GOT3 (cell line): ENCODE results near the gene ARHGDIB.

Experiments used
- DNase-seq: peaks from one replicate; lab custom pipeline; 2025; ENCODE audit warnings: mixed read lengths; lab: John Stamatoyannopoulos, UW

The ARHGDIB gene

DNA sequence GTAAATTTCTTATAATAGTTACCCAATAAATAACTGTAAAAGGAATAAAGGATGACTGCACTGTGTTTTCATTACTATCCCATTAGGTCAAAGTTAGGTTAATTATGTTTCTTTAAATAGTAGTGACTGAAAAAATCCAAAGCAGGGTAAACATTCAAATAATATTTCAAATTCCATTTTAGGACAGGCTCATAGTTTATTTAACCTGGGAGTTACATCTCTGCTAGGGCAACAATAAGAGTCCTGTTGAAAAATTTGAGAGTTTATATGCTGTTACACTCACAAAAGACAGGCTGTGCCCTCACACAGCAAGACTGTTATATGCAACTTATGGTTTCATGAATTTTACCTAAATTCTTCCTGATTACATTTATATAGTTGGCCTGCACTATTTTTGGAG is 31.1 kb downstream of the ARHGDIB start:
- no peak for DNase-seq

GRCh38 chr12:14928931-14929330 is 32.5 kb downstream of the ARHGDIB start:
- DNase-seq, result no peak

DNA sequence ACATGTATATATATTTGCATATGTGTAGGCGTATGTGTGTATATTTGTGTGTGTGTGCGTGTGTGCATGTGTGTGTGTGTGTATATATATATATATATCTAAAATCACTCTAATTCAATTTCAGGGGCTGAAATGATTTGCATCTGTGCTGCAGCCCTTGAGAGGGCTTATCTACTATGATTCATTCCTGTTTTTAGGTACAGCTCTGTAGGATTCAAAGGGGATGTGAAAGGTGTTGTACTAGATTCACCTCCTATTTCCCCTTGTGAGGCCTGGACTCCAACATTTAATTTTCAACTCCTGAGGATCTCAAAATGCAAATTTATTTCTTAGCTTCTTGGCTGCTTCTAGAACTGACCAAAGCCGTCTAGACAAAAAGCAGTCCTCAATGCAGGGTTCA is 34.1 kb downstream of the ARHGDIB start:
- no peak for DNase-seq

GRCh38 chr12:14924541-14924940 is 36.9 kb downstream of the ARHGDIB start:
- DNase-seq, result no peak

GRCh38 chr12:14923944-14924343 is 37.5 kb downstream of the ARHGDIB start:
- DNase-seq, result no peak

- no peak for DNase-seq
These were observed 40.2 kb downstream of the ARHGDIB start for GRCh38 chr12:14921218-14921617.

GRCh38 chr12:14920475-14921126 is 40.8 kb downstream of the ARHGDIB start:
- no peak for DNase-seq

DNA sequence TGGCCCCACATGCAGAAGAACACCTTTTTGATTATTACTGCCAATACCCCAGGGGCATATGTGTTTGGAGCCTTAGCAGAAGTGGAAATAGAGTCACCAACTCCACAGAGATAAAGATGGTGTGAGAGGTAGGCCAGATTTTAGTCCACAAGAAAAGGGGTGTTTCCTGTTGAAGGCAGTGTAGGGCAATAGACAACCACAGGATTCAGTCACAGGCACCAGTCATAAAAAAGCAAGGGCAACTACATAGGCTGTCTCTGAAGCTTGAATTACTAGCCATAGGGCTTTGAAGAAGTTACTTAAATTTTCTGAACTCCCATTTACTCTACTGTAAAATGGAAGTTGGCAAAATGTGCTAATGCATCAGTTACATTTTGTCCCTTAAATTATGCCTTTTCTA is 41.9 kb downstream of the ARHGDIB start:
- no peak for DNase-seq

- DNase-seq, result no peak
These were observed 45.7 kb downstream of the ARHGDIB start for GRCh38 chr12:14915736-14916135.

DNA sequence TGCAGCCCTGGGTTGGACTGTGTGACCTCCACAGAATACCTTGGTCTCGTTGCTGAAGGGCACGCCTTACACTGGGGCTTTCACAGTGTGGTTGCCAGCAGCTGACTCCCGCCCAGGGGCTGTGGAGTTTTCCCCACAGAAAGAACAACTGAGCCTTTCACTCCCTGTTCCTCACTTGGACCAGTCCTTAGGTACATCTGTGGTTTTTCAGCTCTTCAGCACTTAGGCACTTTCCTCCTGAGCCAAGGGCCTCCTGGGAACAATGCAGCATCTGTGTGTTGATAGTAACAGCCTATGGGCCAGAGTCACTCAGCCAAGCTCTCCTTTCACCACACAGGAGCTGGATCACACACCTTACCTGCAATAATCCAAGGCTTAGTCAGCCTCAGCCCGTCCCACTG is 48.0 kb downstream of the ARHGDIB start:
- DNase-seq, result no peak

- DNase-seq, result no peak
These were observed 50.3 kb downstream of the ARHGDIB start for GRCh38 chr12:14911131-14911530.

DNA sequence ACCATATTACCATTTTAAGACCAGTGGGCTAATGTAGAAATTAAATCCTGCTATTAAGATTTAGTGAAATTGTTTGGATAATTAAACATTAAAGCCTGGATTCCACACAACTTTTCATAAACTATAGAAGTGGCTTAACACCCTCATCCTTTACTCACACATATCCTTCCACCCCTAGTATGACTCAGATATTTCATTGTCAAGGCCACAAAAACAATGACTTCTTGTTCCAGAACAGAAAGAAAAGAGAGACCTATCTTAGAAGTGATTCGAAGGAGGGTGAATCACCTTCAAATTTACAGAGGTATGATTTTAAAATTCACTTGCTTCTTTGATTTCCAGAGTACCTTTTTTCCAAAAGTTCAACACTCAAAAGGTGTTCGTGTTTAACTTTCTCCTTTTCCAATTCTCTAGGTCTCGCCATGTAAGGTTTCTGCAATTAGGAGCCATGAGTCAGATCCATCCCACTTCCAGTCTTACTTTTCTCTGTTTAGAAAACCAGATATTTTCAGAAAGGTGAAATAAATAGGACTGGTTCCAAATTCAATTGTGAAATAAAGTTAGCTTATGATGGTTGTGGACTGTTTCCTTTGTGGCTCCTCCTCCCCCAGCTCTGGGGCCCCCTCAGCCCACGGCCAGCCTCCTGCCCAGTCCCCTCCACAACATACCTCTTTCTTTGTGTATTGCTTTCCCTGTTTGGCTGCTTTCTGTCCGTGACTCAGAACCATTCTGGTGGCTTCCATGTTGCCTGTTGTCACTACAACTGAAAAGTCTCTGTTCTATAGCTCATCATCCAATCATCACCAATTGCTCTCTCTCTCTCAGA is 51.1 kb downstream of the ARHGDIB start:
- DNase-seq, result no peak

- no peak for DNase-seq
These were observed 53.4 kb downstream of the ARHGDIB start for GRCh38 chr12:14907953-14908352.

DNA sequence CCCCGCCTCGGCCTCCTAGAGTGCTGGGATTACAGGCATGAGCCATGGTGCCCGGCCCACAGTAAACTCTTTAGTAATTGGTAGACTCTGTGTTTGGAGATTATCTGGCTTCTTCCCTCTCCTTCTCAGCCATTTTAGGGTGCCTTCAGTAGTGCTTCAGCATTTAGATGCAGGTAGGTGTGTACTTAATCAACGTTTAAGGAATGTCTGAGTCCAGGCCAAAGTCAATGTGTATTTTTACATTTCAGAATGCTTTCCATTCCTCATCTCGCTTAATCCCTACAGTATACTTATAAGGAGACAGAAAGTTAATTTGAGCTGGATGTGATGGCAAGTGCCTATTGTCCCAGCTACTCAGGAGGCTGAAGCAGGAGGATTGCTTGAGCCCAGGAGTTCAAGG is 55.3 kb downstream of the ARHGDIB start:
- DNase-seq, result no peak

DNA sequence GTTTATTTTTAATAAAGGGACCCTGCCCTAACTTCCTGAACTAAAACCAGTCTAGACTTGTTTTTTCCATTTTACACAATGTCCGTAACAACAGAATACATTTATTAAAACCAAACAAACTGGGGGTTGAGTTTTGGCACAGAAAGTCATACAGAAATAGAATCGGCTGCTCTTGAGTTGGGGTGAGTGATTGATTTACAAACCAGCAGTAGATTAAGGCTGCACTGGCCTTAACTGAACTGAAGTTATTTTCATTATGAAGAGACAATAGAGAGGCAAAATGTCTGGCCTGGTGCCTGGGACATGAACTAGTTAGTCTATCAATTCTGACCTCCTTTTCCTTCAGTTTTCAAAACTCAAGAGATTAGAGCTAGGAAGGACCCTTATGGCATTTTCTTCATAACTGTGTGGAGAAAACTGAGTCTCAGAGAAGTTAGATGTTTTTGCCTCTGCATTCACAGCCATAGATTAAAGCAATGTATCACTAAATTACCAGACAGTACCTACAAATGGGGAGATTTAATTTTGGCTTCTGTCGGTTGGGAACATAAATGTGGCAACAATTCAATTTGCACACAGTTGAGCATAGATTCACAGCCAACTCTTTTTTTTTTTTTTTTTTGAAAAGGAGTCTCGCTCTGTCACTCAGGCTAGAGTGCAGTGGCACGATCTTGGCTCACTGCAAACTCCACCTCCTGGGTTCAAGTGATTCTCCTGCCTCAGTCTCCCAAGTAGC is 56.0 kb downstream of the ARHGDIB start:
- no peak for DNase-seq

DNA sequence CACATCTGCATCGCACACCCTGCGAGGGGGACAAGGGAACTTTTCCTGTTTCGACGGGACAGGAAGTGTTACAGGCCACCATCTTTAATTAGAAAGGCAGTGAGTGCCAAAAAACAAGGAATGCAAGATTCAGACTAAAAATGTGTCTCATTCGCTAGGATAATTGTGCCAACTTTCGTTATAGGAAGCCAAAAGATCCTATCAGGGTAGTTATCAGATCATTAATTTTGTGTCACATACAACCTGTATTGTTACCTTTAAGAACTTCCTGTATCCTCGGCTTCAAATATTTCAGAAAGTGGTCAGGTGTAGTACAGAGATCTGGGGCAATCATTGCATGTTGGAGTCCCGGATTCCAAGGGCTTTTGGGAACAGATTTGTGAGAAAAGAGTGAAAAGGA is 56.5 kb downstream of the ARHGDIB start:
- no peak for DNase-seq

GRCh38 chr12:14903386-14904098 is 57.9 kb downstream of the ARHGDIB start:
- DNase-seq, result no peak

GRCh38 chr12:14902465-14902864 is 58.9 kb downstream of the ARHGDIB start:
- DNase-seq, result no peak

GRCh38 chr12:14901228-14901562 is 60.2 kb downstream of the ARHGDIB start:
- no peak for DNase-seq

DNA sequence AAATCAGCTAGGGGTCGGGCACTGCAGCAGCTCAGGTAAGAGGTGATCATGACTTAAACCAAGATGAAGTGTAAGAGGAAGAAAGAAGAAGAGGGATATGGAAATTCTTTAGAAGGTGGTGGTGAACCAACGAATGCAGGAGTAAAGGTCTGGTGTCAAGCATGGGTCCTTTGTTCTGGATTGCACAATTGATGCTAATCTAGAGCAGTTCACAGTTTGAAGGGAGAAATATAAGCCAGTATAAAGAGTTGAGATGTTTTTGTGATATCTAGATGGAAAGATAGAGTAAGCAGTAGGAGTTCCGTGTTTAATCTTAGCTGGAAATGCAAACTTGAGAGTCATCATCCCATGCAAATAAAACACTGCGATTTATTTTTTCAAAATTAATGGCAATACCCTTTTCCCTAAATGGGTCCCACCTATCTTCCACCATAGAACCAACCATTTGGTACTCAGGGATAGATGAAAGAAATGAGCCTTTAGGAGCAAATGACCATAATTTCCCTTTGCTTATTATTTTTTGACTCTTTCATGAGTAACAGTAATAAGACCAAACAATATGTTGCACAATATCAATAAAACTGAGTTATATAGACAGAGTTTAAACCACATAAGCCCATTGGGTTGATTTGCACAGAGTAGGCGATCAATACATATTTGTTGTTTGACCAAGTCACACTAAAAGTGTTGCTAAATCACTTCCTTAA is 60.7 kb downstream of the ARHGDIB start:
- DNase-seq, result no peak

- DNase-seq, result no peak
These were observed 64.8 kb downstream of the ARHGDIB start for GRCh38 chr12:14896521-14897169.
